ENCODE measurements around the gene ACTBL2.

Gene ACTBL2

GRCh38 chr5:57482671-57483106, at the start of gene ACTBL2:
Gene ACTBL2, minus strand, starts transcription at chr5:57482811. Its CDS starts 104 bp downstream, at chr5:57482707.
- no peak for TF ChIP-seq CTCF (IDR thresholded peaks at IDR 0.05)

- TF ChIP-seq CTCF (IDR thresholded peaks at IDR 0.05): no peak
Measured at GRCh38 chr5:57531333-57531732, 48.7 kb upstream of the ACTBL2 start.

- no peak for TF ChIP-seq CTCF (IDR thresholded peaks at IDR 0.05)
Measured at GRCh38 chr5:57529864-57530263, 47.3 kb upstream of the ACTBL2 start.

GRCh38 chr5:57527870-57528269, 45.3 kb upstream of the ACTBL2 start:
- no peak for TF ChIP-seq CTCF (IDR thresholded peaks at IDR 0.05)

- TF ChIP-seq CTCF (IDR thresholded peaks at IDR 0.05): no peak
Measured at GRCh38 chr5:57524348-57525060, 41.9 kb upstream of the ACTBL2 start.

- no peak for TF ChIP-seq CTCF (IDR thresholded peaks at IDR 0.05)
Measured at GRCh38 chr5:57517250-57517649, 34.6 kb upstream of the ACTBL2 start.

- TF ChIP-seq CTCF (IDR thresholded peaks at IDR 0.05): no peak
Measured at GRCh38 chr5:57513785-57514184, 31.2 kb upstream of the ACTBL2 start.

- TF ChIP-seq CTCF (IDR thresholded peaks at IDR 0.05): no peak
Measured at GRCh38 chr5:57511321-57511720, 28.7 kb upstream of the ACTBL2 start.

Data from LNCAP (cell line).